Erythroblast (primary cell): Measurements from ENCODE around the gene CCDC40.

ENCODE experiments used
- GATA1 ChIP-seq: IDR thresholded peaks from 2 replicates; pipeline ENCODE4 v1.6.1; 2011; ENCODE audit warnings: low read depth, mild to moderate bottlenecking, control low read depth, low read length, moderate library complexity
- POLR2A ChIP-seq: IDR thresholded peaks from 2 replicates; pipeline ENCODE4 v1.6.1; 2011; ENCODE audit warnings: mild to moderate bottlenecking, low read length

DNA sequence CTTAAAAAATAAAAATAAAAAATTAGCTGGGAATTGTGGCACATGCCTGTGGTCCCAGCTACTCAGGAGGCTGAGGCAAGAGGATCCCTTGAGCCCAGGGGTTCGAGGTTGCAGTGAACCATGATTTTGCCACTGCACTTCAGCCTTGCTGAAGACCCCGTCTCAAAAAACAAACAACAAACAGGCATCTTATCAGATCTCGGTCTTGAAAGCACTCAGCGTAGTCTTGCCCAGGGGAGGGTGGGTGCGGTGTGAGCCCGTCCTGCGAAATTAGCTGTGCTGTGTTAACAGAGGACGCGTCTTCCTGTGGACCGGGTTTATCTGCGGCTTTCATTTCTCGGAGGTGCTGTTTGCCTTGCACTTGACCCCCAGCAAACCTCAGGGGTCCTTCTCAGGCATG, 70.3 kb downstream of the CCDC40 start:
- TF ChIP-seq POLR2A (no peak), GATA1 (no peak)
